AG08396 (cell line): ENCODE results near the gene ARHGEF10L.

Experiments used
- DNase-seq: peaks from one replicate; pipeline ENCODE4 v3.0.0; 2012; ENCODE audit warnings: low spot score, mixed read lengths

The ARHGEF10L gene

DNA sequence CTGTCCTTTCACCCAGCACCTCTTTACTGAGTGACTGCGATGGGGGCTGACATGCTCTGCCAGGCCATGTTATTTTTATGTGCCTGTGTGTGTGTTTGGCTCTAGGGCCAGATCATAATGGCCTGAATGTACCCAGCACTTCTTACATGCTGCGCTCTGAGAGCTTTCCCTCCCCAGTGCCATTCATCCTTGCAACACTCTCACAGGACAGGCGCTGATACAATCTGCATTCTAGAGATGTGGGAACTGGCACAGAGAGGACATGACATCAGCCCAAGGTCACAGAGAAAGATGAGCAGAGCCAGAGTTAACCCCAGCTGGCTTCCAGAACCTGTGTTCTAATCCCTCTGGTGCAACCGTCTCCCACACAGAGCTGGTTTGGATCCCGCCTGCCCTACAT is 54.5 kb downstream of the ARHGEF10L start:
- no peak for DNase-seq

DNA sequence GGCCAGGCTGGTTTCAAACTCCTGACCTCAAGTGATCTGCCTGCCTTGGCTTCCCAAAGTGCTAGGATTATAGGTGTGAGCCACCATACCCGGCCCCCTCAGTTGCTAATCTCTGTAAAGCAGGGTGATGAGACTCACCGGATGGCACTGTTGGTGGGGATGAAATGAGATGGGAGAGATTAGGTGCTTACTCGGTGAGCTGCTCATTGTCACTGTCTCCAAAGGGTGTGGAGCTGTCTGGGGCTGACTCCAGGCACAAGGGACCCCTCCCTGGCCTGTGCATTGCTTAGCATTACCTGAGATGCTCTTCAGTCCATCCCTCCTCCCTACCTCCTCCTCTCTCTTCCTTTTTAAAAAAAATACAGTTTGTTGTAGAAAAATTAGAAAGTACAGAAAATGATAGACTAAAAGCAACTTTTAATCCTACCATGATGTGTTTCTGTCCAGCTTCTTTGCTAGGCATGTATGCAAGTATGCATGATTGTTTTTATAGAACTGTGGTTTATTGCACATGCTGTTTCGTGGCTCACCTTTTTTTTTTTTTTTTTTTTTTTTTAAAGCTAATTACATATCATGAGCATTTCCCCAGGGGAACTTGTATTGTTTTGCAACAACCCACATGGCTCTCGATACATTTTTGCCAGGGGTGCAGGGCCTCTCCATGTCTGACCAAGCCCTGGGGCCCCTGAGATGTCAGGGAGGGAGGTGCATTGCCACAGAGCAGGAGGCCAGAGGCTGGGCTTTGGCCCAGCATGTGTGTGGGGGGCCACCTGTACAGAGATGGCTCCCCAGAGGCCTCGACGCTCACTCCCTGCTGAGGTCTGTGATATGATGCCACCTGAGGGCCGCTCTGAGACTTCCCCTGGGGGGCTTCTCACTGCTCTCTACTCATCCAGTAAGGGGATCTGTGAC is 55.4 kb downstream of the ARHGEF10L start:
- DNase-seq, result no peak

DNA sequence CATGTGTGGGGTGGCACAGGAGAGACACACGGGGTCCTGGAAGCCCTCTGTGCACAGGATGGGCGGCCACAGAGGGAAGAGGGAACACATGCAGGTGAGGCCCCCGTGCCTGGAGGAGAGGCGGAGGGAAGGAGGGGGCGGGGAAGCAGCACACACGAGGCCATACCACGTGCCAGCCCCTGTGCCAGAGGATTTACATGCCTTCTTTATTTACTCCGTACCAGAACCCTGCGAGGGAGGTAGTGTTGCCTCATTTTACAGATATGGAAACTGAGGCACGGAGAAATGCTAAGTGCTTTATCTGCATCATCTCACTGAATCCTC is 56.1 kb downstream of the ARHGEF10L start:
- DNase-seq, result no peak

DNA sequence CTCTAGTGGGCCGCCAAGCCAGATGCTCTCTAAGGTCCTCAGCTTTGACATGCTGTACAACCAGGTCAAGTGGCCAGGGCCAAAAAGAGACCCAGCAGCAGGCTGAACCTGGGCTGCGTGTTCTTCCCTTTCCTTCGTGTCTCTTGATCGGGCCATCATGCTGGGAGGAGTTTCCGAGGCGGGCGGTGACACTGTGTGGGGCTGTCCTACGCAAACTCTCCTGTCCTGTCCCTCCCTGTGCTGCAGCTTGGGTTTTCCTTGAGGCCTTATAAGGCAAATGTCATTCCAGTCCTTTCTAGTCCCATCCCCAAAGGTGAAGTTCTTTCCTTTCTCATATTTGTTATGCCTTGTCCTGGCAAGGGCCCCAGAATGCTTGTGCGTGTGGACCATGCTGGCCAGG is 56.7 kb downstream of the ARHGEF10L start:
- DNase-seq, result no peak

DNA sequence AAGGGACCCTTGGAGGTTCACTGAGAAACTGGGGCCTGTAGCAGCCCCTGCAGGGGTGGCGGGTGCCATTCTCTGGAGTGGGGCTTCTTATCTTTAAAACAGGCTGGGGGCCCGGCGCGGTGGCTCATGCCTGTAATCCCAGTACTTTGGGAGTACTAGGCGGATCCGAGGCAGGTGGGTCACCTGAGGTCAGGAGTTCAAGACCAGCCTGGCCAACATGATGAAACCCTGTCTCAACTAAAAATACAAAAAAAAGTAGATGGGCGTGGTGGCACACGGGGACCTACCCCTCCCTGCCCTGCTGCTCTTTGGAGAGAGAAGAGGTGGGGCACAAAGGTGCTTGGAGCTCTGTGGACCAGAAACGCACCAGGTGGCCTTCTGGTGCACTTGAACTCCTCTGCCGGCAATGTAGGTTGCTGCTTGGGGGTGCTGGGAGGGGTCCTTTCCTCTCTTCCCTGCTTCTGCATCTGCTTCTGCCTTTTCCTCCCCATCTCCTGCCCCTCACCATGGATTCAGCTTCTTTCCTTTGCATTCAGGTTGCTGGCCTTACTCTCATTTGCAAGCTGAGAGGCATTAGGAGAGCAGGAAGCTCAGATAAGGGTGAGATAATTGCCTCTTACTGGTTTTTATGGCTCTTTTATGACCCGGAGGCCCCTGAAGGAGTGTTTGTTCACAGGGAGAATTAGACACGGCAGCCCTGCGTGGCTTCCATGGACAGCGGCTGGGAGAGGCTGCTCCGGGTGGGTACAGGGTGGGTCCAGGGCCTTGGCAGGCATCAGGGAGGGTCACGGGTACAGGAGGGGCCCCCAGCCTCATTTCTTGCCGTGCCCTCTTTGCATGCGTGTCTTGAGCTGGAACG is 57.4 kb downstream of the ARHGEF10L start:
- no peak for DNase-seq

DNA sequence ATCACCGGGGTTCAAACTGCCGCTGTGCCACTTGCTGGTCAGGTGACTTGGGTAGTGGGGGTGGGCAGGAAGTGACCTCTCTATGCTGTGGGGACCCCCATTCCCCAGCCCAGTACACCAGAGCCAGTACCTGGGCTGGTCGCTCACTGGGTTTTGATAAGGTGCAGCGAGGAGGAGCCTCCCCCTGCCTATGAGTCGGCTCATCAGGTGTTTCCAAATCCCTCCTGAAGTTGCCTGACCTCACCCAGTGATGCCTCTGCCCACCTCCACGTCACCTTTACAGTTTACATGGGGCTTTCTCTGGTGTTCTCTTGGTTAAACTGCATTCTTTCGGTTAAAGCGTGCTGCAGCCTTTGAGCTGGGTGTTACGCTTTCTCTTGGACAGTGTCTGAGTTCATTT is 58.2 kb downstream of the ARHGEF10L start:
- DNase-seq, result no peak

DNA sequence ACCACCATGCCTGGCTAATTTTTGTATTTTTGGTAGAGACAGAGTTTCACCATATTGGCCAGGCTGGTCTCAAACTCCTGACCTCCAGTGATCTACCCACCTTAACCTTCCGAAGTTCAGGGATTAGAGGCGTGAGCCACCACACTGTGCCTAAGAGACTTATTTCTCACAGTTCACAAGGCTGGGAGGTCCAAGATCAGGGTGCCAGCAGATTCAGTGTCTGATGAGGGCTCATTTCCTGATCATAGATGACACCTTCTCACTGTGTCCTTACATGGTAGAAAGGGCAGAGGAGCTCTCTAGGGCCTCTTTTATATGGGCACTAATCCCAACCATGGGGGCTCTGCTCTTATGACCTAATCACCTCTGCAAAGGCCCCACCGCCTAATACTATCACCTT is 58.8 kb downstream of the ARHGEF10L start:
- no peak for DNase-seq

DNA sequence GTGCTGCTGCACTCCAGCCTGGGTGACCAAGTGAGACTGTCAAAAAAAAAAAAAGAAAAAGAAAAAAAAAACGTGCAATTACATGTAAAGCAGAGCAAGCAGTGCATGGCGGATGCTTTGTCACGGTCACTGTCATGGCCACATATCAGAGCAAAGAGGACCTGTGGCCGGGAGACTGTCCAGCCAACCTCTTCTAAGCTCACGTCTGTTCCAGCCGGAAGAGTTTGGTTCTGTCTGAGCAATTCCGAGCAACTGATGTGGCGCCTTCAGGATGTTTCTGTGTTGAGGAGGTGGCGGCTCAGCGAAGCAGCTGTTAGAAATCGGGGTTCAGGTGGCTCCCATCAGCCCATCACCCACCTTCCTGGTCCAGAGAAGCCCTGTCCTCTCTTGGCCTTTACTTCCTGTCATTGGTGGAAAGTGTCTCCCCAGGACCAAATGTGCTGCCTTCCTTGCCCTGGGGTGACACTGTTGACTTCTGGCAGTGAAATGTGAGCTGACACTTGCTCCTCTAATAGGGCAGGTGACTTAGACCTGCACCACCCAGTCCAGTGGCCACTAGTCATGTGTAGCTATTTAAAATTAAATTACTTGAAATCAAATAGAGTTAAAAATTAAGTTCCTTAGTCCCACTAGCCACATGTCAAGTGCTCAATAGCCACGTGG is 59.9 kb downstream of the ARHGEF10L start:
- no peak for DNase-seq

DNA sequence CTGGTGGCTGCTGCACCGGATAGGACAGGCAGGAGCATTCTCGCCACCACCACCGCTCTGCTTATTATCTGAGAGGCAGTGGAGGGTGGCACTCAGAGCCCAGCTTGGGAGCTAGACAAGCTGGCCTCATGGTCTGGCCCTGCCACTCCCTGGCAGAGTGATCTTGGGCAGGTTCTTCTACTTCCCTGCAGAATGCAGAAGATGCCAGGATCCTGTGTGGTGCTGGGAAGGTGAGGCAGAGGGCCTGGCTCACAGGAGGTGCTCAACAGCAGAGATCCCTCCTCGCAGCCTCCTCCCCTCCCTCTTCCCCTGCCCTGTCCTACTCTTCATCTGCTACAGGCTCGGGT is 60.4 kb downstream of the ARHGEF10L start:
- no peak for DNase-seq

DNA sequence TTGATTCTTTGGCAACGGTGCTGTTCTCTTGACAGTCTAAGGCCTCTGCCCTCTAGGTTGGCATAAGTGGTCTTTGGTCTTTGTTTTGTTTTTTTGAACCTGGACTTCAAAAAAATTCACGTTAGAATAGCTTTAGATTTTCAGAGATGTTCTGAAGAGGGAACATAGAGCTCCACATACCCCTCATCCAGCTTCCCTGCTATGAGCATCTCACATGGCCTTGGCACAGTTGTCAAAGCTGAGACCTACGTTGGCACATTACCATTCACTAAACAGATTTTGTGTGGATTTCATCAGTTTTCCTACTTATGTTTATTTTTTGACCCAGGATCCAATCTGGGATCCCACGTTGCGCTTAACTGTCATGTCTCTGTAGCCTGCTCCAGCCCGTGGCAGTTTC is 60.8 kb downstream of the ARHGEF10L start:
- DNase-seq, result no peak

DNA sequence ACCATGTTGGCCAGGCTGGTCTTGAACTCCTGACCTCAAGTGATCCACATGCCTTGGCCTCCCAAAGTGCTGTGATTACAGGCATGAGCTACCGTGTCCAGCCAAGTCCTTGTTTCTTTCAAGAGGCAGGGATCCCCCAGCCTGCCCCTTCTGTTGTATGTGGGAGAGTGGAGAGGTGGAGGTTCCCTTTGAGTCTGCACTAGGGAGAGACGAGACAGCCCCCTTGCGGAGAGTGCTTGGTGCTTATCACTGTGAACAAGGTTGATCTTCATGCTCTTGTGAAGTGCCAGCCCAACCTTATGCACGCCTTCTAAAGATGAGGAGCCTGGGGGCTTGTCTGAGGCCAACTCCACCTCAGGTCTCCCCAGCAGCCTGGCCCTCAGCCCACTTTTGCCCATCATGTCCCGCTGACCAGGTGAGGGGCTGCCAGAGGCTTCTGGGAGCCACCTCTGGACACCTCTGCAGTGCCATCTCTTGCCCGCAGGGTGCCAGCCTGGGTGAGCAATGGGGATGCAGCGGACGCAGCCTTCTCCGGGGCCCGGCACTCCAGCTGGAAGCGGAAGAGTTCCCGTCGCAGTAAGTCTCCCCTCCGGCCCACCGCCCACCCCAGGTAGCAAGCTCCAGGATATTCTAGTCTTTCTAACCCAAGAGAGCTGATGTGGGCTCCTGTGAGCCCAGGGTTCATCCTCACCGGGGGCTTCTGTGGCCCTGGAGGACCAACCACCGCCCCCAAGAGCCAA is 62.3 kb downstream of the ARHGEF10L start:
- DNase-seq, result no peak

DNA sequence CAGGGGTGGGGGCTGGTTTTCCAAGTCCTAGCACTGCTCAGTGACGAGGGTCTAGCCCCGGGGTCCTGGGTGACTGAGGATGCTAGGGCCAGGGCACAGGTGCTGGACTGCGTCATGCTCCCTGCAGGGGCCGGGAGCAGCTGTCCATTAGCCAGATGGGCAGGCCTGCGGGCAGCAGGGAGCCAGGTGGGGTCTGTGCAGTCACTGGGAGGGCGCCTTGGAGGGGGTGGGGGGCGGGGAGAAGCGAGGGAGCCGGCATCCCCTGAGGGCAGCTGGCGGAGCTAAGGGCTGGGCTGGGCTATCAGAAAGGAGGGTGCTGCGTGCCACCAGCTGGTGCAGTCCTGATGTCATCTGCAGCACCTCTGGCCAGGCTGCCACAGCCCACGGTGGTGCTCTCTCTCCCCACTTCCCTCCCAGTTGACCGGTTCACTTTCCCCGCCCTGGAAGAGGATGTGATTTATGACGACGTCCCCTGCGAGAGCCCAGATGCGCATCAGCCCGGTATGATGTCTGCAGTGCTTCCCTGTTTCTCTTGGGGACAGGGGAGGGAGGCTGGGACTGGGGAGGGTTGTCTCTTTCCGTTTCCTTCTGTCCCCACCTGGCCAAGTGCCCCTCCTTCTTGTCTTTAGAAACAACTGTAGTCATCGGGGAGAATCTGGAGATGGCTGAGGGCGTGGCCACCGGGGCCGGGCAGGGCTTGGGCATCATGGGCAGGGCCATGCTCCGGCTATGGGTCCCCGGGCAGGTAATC is 63.8 kb downstream of the ARHGEF10L start:
- no peak for DNase-seq

DNA sequence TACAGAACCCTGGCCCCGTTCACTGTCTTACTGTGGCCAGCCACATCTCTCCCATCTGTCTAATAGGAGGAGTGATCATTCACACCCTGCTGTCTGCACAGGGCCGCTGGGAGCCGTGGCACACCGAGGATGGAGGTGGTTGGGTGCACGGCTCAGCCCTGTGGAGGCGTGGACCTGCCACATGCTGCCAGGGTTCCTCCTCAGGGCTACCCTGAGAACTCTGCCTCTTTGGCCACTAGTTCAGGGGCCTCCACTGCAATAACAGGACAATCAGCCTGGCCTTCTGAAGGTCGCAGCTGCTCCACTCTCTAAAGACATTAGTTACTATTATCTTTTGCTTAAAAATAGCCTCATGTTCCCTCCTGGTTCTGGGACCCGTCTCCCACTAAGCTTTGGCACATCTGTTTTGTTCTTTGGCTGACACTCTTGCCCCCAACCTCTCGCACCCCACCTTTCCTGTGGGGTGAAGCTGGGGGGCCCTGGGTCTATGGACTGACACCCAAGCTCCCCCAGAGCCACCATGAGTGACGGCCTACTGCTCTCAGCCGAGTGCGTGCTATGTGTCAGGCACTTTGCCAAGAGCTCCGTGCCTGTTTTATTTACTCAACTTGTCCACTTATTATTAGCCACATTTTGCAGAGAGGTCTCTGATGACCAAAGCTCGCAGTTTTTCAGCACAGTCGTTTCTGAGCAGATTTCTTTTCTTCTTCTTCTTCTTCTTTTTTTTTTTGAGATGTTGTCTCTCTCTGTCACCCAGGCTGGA is 66.3 kb downstream of the ARHGEF10L start:
- DNase-seq, result no peak

DNA sequence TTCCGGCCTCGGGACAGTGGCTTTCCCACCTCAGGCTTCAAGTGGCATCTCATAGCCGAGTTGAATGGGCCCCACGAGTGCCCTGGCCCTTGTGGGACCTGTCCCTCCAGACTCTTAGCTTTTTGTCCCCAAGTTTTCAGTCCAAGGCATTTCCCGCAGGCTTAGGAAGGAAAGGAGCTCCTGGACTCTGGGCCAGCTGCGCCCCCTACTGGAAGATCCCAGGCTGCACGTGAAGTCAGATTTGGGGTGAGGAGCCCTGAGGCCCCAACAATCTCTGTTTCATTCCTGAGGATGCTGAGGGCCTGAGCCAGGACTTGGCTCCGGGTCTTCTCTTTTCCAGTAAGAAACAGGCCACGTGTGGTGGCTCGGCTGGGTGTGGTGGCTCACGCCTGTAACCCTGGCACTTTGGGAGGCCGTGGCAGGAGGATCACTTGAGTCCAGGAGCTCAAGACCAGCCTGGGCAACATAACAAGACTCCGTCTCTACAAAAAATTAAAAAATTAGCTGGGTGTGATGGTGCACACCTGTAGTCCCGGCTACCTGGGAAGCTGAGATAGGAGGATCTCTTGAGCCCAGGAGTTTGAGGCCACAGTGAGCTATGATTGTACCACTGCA is 67.4 kb downstream of the ARHGEF10L start:
- DNase-seq, result peak; percentile 80

DNA sequence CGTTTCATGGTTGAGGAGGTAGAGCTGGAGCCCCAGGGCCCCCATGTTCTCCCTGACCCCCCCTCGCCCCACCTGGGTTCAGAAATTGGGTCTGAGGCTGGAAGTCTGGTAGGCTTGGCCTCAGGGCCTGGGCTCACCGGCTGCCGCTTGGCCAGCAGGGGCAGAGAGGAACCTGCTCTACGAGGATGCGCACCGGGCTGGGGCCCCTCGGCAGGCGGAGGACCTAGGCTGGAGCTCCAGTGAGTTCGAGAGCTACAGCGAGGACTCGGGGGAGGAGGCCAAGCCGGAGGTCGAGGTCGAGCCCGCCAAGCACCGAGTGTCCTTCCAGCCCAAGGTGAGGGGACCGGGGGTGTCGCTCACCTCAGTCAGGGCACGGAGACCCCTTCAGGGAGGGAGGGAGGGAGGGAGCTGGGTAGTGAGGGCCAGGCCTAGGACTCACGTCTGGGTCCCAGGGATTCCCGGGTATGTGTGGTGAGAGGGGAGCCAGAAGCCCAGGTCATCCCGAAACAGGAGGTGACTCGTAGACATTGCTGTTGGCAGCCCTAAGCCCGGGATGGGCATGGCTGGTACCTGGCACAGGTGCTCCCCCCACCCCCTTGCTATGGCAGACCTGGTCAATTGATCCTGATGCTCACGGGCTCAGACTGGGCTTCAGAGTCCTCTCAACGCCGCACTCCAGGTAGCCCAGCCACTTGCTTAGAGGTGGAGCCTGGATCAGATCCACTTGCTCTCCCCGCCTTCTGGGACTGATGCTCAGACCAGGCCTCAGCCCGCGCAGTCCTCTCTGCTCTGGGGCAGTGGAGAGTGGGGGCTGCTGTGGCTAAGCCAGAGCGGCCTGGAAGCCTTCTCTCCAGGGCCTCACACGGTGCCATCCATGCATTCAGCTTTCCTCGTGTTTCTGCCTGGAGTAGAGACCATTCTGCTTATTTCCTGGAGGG is 68.4 kb downstream of the ARHGEF10L start:
- no peak for DNase-seq

DNA sequence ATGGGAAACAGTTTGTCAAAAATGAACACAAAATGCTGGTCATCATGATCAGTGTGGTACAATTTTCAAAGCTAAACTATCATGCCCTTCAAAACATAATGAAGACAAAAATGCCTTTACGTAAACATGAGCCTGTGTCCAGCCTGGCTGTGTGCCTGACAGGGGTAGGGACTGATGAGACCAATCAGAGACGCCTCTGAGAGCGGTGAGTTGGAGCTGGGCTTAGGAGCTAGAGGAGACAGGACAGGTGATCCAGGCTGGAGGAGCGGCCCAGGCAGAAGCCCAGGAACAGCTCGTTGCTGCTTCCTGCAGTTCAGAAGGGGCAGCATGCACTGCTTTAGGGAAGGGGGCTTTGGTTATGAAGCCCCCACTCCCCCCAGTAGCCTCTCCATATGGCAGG is 70.0 kb downstream of the ARHGEF10L start:
- no peak for DNase-seq

DNA sequence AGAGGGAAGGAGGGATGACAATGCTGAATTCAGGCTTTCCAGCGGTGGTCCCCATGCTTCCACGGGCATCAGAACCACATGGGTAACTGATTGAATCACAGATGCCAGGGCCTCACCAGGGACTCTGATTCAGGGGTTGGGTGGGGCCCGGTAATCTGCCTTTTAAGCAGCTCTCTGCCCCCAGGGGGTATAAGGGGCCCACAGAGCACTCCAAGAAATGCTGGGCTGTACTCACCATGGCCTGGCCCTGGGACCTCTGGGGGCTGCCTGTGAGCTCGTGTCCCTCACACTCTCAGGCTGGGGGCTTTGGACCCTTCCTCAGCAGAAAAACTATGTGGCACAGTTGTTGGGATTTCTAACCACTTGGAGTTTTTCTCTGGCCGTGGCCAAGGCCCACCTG is 70.6 kb downstream of the ARHGEF10L start:
- DNase-seq, result no peak

DNA sequence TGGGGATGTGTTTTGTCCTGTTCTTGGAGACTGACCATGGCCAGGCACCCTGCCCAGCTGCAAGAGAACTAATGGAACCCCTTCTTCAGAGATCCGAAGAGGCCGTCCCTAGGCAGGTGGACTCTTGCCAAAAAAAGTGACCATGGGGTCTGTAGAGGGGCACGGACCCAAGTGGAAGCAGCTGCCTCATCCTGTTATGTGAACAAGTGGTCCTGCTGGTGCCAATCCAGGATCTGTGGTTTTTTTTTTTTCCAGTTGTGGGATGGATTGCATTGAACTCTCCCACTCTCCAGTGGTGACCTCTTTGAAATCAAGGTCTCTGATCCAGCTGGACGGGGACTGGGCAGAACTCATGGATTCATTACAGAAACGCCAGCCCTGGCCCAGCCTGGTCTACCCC is 71.2 kb downstream of the ARHGEF10L start:
- DNase-seq, result no peak

DNA sequence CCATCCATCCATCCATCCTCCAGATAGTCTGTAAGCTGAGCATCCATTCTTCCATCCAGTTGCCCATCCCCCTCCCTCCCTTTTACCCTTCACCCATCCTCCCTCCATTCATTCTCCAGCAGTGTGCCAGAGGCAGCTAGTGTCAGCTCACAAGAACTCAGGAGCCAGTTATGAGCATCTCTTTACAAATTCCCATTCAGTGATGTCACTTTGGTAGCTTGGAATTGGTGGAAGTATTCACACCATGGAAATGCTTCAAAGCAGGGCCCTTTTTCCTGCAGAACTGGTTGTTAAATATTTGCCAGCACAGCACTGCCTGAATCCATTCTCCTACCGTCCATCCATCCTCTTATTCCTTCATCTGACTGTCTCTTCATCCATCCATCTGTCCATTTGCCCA is 72.5 kb downstream of the ARHGEF10L start:
- peak; percentile 83 for DNase-seq
